GM18861 (cell line): ENCODE measurements around the gene RBM4B.

Source experiments
- ATAC-seq: cut with Tn5 transposase; IDR thresholded peaks from one replicate; pipeline ENCODE4 v1.9.1; 2021; ENCODE audit not compliant: unreplicated experiment

Gene RBM4B

GRCh38 chr11:66616379-66617154, 61.1 kb downstream of the RBM4B start, which contains the start of gene RBM14:
Gene RBM14 (plus strand): TSS chr11:66616630. CDS start chr11:66616721, 91 bp downstream.
- peak; percentile 84 for ATAC-seq
